Measurements from ENCODE around the gene VPS37D. TPM values are rescaled to one million over a fixed set of nuclear protein-coding genes. Genes with fewer than 3 reads are reported as not detected.

Gene VPS37D
- total RNA-seq, 1 experiment from 2014 or later = 8.3 TPM

DNA sequence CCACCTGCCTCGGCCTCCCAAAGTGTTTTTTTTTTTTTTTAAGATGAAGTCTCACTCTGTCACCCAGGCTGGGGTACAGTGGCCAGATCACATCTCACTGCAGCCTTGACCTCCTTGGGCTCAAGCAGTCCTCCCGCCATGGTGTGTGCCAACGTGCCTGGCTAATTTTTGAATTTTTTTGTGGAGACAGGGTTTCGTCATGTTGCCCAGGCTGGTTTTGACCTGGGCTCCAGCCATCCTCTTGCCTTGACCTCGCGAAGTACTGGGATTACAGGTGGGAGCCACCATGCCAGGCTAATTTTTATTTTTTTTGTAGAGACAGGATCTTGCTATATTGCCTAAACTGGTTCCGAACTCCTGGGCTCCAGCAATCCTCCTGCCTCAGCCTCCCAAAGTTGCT, 34.3 kb upstream of the VPS37D start:
- H3K4me3 ChIP-seq = no peak overlapping the region
- H3K79me2 ChIP-seq (ENCODE audit: low read depth) = no peaks in the 10 kb centered on the region
- H3K4me2 ChIP-seq = no peak overlapping the region
- H3K27ac ChIP-seq = no peak overlapping the region
- no peaks in the 10 kb centered on the region for H3K27me3 ChIP-seq (ENCODE audit: insufficient read depth, low read depth)
- no peaks in the 10 kb centered on the region for H3K9me3 ChIP-seq (ENCODE audit: insufficient read depth, low read depth)
- ChIA-PET CTCF (no interaction called here), POLR2A (ENCODE audit: unreplicated experiment) (no interaction called here)
- H2AFZ ChIP-seq = no peak overlapping the region
- no peaks in the 10 kb centered on the region for H3K36me3 ChIP-seq (ENCODE audit: low read depth)
- no TSS peak for BruUV-seq (replicated peaks)
- TF ChIP-seq EZH2 (IDR thresholded peaks at IDR 0.05; ENCODE audit: low read depth) = no peak
- TF ChIP-seq, protein P1, sequence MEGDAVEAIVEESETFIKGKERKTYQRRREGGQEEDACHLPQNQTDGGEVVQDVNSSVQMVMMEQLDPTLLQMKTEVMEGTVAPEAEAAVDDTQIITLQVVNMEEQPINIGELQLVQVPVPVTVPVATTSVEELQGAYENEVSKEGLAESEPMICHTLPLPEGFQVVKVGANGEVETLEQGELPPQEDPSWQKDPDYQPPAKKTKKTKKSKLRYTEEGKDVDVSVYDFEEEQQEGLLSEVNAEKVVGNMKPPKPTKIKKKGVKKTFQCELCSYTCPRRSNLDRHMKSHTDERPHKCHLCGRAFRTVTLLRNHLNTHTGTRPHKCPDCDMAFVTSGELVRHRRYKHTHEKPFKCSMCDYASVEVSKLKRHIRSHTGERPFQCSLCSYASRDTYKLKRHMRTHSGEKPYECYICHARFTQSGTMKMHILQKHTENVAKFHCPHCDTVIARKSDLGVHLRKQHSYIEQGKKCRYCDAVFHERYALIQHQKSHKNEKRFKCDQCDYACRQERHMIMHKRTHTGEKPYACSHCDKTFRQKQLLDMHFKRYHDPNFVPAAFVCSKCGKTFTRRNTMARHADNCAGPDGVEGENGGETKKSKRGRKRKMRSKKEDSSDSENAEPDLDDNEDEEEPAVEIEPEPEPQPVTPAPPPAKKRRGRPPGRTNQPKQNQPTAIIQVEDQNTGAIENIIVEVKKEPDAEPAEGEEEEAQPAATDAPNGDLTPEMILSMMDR (conservative IDR thresholded peaks at IDR 0.05) = no peak
- intact Hi-C loops (cut with micrococcal nuclease; ENCODE audit: unreplicated experiment) = no loop called here
- no peaks in the 10 kb centered on the region for H3K9me2 ChIP-seq (ENCODE audit: insufficient read depth)
- no peak for DNase-seq
- peaks cover 17% of the 10 kb centered on the region for H3K4me1 ChIP-seq (replicated peaks; ENCODE audit: insufficient read depth)
- H4K20me1 ChIP-seq (ENCODE audit: insufficient read depth) = no peaks in the 10 kb centered on the region
- H3F3A ChIP-seq (ENCODE audit: insufficient read depth, low read depth) = peaks cover 8% of the 10 kb centered on the region

DNA sequence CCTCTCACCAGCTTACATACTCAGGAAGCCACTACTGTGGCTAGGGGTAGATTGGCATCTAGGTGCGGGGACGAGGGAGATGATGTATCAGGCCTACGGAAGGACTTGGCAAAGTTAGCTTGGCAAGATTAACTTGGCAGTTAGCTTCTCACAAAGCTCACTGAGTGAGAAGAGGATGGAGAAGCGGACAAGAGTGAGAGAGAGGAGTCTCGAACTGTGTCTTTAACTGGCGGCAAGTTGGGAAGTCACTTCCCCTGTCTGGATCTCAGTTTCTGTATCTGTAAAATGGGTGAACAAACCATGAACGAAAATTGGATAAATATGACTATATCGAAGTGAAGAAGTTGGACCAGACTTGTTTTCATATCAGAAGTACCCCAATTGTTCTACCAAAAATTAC, 33.8 kb upstream of the VPS37D start:
- no TSS peak for BruUV-seq (replicated peaks)
- Histone ChIP-seq H3K4me1 (replicated peaks; ENCODE audit: insufficient read depth) (peaks cover 17% of the 10 kb centered on the region), H3K4me2 (no peak overlapping the region), H3K27ac (no peak overlapping the region), H3K27me3 (ENCODE audit: insufficient read depth, low read depth) (no peaks in the 10 kb centered on the region), H3K9me3 (ENCODE audit: insufficient read depth, low read depth) (no peaks in the 10 kb centered on the region), H2AFZ (no peak overlapping the region), H4K20me1 (ENCODE audit: insufficient read depth) (no peaks in the 10 kb centered on the region), H3F3A (ENCODE audit: insufficient read depth, low read depth) (peaks cover 5% of the 10 kb centered on the region), H3K36me3 (ENCODE audit: low read depth) (no peaks in the 10 kb centered on the region), H3K79me2 (ENCODE audit: low read depth) (no peaks in the 10 kb centered on the region), H3K4me3 (no peak overlapping the region), H3K9me2 (ENCODE audit: insufficient read depth) (no peaks in the 10 kb centered on the region)
- DNase-seq = no peak
- TF ChIP-seq, protein P1 (conservative IDR thresholded peaks at IDR 0.05) = no peak
- CTCF ChIA-PET = no interaction called here
- POLR2A ChIA-PET (ENCODE audit: unreplicated experiment) = no interaction called here
- intact Hi-C loops (cut with micrococcal nuclease; ENCODE audit: unreplicated experiment) = no loop called here

DNA sequence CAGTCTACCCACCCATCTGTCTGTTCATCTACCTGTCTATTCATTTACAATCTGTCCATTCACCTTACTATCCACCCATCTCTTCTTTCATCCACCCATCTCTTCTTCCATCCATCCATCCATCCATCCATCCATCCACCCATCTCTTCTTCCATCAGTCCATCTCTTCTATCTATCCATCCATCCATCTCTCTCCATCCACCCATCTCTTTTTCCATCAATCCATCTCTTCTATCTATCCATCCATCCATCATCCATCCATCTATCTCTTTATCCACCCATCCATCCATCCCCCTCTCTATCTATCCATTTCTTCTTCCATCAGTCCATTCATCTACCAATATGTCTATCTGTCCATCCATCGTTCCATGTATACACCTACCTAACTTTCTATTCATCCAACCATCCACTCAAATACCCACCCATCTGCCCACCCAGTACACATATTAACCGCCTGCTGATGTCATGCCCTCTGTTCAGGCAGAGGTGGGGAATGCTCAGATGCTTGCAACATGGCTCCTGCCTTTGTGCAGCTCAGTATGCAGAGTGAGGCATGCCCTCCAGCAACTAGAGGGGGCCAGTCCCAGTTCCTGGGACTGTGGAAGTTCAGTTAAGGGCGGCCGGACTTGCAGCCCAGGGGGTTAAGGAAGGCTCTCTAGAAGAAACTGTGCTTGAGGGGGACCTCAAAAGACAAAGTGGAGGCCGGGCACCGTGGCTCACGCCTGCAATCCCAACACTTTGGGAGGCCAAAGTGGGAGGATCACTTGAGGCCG, 32.0 kb upstream of the VPS37D start:
- peaks cover 12% of the 10 kb centered on the region for H3K4me1 ChIP-seq (replicated peaks; ENCODE audit: insufficient read depth)
- POLR2A ChIA-PET (ENCODE audit: unreplicated experiment) = interaction anchor here (0.6 to 0.9 kb wide), 3 partner anchors 28 to 215 kb away, joined by 4 to 12 read pairs (median 5); no protein-coding TSS in a partner anchor
- BruUV-seq (replicated peaks) = TSS peak; percentile 33

More for the DNA sequence above, 32.0 kb upstream of the VPS37D start:
- peaks cover 2% of the 10 kb centered on the region for H3F3A ChIP-seq (ENCODE audit: insufficient read depth, low read depth)
- no peaks in the 10 kb centered on the region for H3K9me3 ChIP-seq (ENCODE audit: insufficient read depth, low read depth)
- H3K4me3 ChIP-seq = no peak overlapping the region
- no peaks in the 10 kb centered on the region for H4K20me1 ChIP-seq (ENCODE audit: insufficient read depth)
- no peak for DNase-seq
- H3K36me3 ChIP-seq (ENCODE audit: low read depth) = no peaks in the 10 kb centered on the region
- CTCF ChIA-PET = interaction anchor here (0.5 to 0.9 kb wide), 2 partner anchors 11 to 112 kb away, joined by 3 to 5 read pairs; no protein-coding TSS in a partner anchor
- intact Hi-C loops (cut with micrococcal nuclease; ENCODE audit: unreplicated experiment) = no loop called here
- H3K27me3 ChIP-seq (ENCODE audit: insufficient read depth, low read depth) = no peaks in the 10 kb centered on the region
- peak overlapping the region; percentile 61 for H3K4me2 ChIP-seq
- no peak overlapping the region for H2AFZ ChIP-seq
- no peaks in the 10 kb centered on the region for H3K79me2 ChIP-seq (ENCODE audit: low read depth)
- peak overlapping the region; percentile 9; the same call in 1 of the 2 replicates for H3K27ac ChIP-seq
- TF ChIP-seq, protein P1 (conservative IDR thresholded peaks at IDR 0.05) = no peak
- TF ChIP-seq EZH2 (IDR thresholded peaks at IDR 0.05; ENCODE audit: low read depth) = no peak
- H3K9me2 ChIP-seq (ENCODE audit: insufficient read depth) = no peaks in the 10 kb centered on the region

Measured in PC-9 (cell line).